ENCODE results near the gene SHANK1.

The SHANK1 gene

GRCh38 chr19:50690439-50690838 lies 29.2 kb downstream of the SHANK1 start:
- DNase-seq, result peak in 7 of 56 donors; percentile 4 to 25 (median 17)

GRCh38 chr19:50688766-50689165 lies 30.8 kb downstream of the SHANK1 start:
- DNase-seq, result no peak

GRCh38 chr19:50686310-50687032 lies 33.1 kb downstream of the SHANK1 start:
- no peak for DNase-seq

GRCh38 chr19:50679177-50680125 lies 40.2 kb downstream of the SHANK1 start:
- peak in 53 of 56 donors; percentile 2 to 85 (median 48) for DNase-seq

- DNase-seq, result no peak
These were observed 41.3 kb downstream of the SHANK1 start for GRCh38 chr19:50678323-50678722.

GRCh38 chr19:50677636-50678035 lies 42.0 kb downstream of the SHANK1 start:
- DNase-seq, result no peak

GRCh38 chr19:50676625-50677197 lies 42.9 kb downstream of the SHANK1 start:
- DNase-seq, result no peak

GRCh38 chr19:50673118-50673517 lies 46.5 kb downstream of the SHANK1 start:
- no peak for DNase-seq

GRCh38 chr19:50670102-50670380 lies 49.6 kb downstream of the SHANK1 start:
- DNase-seq, result no peak

- DNase-seq, result peak in 23 of 56 donors; percentile 2 to 50 (median 13)
These were observed 50.1 kb downstream of the SHANK1 start for GRCh38 chr19:50669302-50670101.

GRCh38 chr19:50668879-50669278 lies 50.7 kb downstream of the SHANK1 start:
- no peak for DNase-seq

- DNase-seq, result no peak
These were observed 51.2 kb downstream of the SHANK1 start for GRCh38 chr19:50668416-50668815.

GRCh38 chr19:50667759-50668231 lies 51.8 kb downstream of the SHANK1 start:
- DNase-seq, result no peak

GRCh38 chr19:50667177-50667758 lies 52.3 kb downstream of the SHANK1 start:
- no peak for DNase-seq

GRCh38 chr19:50666346-50667176 lies 53.0 kb downstream of the SHANK1 start:
- peak in 1 of 56 donors; percentile 12 for DNase-seq

- no peak for DNase-seq
These were observed 55.4 kb downstream of the SHANK1 start for GRCh38 chr19:50664204-50664603.

- no peak for DNase-seq
These were observed 56.2 kb downstream of the SHANK1 start for GRCh38 chr19:50663482-50663790.

- no peak for DNase-seq
These were observed 56.7 kb downstream of the SHANK1 start for GRCh38 chr19:50662651-50663481.
